GM21526 (cell line): Measurements from ENCODE around the gene SMIM44.
"Not testable (repeated sequence)": the region's sequence is repeated elsewhere in the genome, so short reads cannot be mapped to it uniquely, and the experiment has no call there.

Experiments
- ATAC-seq: cut with Tn5 transposase; IDR thresholded peaks from one replicate; pipeline ENCODE4 v1.9.1; 2021; ENCODE audit warnings: moderate library complexity; ENCODE audit not compliant: unreplicated experiment, low FRiP score

The SMIM44 gene

DNA sequence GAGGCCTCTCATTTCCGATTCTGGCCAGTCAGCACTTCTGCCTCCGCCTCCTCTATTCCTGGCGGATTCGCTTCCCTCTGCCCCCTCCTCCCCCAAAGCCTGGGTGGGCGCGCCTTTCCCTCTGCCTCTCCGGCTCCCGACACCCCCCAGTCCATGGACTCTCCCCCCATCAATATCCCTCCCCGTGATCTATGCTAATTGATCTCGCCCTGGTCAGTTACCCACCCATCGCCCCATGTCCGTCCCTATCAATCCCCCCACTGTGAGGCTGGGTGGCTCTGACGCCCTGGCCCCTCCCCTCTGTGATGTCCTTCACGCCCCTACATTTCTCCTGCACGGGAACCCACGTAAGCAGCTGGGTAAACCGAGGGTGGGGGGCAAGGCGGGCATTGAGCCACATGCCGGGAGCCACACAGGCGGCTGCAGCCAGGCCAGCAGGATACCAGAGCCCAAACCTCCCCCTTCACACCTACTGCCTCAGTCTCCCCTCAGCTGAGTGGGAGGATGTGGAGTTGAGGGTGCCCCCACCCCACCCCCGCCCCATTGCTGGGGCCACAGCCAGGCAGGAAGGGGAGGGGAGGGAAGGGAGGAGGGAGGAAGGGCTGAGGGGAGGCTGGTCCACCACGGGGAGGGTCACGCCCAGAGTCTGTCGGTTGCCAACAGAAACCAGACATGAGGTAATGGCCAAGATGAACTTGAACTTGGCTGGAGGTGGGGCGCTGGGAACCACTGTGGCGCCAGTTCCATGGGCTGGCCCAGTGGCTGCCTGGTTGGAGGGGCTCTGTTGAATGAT lies 24.0 kb downstream of the SMIM44 start:
- no peak for ATAC-seq

DNA sequence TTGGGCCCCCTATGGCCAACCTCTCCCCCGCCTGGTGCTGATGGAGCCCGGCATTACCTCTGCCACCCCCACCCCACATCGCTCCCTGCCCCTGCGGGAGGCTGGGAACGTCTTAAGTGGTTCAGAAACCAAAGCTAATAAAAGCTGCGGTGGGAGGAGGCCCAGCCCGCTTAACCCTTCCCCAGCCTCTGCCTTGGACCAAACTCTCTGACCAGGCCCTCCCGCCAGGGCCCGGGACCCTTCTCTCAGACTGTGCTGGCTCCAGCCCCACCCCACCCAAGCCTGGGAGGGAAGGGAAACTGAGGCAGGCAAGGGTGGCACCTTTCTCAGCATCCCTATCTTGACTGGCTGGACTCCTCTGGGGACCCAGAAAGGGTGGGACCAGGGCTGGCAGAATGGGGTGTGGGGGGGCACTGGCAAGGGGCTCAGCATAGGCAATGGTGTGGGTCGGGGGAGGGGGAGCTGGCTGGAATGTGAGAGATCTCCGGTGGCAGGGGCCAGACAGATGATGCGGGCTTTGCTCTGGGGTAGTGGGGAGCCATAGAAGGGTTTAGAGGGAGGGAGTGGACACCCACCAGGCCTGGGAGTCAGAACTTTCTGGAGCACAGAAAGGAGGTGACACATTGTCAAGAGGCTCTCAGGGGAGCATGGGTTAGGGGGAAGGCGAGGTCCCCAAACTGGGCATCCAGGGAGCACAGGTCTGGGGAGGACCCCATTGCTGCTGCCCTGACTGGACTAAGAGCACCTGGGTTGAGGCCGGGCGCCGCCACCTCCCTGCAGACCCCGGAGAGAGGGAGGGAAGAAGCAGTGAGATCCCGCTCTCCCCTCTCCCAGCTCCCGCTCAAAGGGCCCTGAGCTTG lies 24.8 kb downstream of the SMIM44 start:
- ATAC-seq, result no peak

DNA sequence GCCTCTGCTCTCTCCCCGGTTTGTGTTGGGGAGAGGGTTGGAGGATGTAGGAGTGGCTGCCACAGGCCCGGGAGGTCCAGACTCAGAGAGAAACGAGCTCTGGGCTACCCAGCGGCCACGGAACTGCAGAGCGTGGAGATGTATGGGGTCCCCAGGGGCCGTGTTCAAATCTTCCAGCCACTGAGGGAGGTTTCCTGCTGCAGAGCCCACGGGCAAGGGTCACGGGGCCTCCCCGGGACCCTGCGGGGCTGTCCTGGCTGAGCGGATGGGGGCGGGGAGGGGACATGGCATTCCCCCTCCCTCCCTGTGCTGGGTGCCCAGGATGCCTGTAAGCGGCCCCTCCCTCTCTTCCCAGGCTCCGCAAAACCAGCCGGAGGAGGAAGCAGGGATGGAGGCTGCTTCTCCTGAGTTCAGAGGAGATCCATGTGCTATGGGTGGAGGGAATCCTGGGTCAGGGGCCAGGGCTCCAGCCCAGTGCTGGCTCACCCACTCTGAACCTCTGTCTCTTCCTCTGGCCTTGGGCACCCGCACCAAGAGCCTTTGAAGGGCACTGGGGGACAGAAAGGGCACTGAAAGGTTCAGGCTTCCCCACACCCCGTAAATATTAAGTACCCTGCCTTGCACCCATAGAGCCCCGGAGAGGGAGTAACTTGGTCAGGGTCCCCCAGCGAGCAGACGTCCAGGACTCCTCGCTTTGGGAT lies 25.6 kb downstream of the SMIM44 start:
- ATAC-seq, result no peak

DNA sequence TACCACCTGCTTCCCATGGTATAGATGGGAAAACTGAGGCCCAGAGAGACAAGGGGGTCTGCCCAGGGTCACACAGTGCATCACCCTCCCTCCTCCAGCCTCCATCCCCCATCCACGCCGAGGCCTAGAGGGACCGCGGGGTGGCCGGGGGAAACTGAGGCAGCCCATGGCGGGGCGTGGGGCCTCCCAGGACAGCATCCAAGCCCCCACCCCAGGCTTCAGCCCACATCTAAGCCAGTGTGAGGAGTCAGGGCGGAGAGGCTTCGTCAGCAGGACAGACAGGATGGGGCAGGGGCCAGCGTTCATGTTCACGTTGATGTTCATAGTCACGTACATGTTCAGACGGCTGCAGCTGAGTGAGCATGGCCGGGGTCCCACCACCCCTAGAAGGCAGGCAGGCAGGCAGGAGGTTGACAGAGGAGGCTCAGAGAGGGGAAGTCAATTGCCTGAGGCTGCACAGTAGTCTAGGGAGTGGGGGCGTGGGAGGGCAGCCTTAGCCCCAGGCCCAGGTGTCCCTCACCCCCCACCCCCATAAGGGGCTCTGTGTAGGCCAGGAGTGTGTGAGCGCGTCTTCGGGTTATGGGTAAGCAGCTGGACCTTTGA lies 26.2 kb downstream of the SMIM44 start:
- ATAC-seq, result no peak

DNA sequence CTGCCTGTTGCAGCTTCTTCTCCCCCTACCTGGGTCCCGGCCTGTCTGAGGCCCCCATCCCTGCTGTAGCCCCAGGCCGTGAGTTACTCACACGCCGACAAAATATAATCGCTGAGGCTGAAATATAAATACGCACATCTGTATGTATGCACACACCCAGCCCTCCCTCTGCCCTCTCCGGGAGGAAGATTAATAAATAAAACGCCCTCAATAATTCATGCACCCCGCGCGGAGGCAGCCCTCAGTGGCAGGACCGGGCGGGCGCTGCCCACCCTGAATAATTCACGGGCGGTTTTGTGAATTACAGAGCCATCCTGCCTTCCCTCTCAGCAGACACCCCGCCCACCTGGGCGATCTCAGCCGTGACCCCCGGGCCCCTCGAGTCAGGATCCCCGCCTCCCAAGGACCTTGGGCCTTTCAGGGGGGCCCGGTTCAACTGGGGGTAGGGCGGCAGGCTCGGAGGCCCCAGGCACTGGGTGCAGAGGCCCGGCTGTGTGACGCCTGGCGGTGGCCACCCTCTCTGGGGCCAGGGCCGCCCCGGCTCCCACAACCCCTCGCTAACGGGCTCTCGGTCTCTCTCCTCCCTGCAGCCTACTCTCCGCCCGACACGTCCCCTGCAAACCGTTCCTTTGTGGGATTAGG lies 27.2 kb downstream of the SMIM44 start:
- no peak for ATAC-seq

DNA sequence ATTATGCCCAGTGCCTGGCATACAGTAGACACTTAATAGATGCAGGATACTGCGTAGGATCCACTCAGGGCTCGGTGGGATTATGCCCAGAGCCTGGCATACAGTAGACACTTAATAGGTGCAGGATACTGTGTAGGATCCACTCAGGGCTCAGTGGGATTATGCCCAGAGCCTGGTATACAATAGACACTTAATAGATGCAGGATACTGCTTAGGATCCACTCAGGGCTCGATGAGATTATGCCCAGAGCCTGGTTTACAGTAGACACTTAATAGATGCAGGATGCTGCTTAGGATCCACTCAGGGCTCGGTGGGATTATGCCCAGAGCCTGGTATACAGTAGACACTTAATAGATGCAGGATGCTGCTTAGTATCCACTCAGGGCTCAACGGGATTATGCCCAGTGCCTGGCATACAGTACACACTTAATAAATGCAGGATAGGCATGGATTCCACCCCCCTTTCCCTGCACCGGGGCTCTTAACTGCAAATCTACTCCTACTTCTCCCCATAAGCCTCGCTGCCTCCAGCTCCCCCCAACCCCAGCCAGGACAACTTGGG lies 27.8 kb downstream of the SMIM44 start:
- ATAC-seq, result no peak

DNA sequence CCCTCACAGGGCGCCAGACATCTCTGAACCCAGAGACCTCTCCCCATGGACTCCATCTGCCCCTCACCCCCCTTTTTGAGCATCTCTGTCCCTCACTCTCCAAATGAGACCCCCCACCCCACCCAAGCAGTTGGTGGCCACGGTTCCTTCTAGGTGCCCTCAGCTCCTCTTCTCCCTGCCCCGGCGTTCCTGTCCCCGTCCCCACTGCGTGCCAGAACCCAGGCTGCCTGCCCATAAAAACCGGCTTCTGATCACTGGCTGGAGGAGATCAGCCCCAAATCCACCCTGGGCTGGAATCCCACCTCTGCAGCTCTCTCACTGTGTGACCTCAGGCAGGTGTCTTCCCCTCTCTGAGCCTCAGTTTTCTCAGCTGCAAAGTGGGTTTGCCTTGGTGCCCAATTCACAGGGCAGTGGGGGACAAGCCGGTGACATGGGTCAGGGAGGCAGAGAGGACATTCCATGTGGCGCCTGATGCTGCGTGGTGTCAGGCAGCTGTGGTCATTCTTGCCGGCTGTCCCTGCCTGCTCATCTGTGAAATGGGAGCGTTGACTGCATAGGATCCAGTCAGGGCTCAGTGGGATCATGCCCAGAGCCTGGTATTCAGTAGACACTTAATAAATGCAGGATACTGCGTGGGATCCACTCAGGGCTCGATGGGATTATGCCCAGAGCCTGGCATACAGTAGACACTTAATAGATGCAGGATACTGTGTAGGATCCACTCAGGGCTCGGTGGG lies 28.4 kb downstream of the SMIM44 start:
- ATAC-seq, result no peak

DNA sequence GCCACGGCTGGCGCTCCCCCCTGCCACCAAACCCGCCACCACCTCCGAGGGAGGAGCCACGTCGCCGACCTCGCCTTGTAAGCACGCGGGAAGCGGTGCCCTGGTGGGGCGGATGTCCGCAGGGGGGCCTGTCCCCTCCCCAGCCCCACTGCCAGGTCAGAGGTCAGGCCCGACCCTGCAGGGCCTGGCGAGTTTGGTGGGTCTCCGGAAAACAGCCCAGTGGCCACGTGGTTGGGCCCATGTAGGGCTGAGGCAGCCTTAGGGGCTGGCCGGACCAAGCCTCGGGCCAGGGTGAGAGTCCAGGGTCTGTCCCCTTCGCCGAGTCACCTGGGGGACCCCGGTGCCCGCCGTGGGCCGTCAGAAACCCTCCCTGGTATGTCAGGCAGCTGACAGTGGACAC lies 29.4 kb downstream of the SMIM44 start:
- no peak for ATAC-seq

DNA sequence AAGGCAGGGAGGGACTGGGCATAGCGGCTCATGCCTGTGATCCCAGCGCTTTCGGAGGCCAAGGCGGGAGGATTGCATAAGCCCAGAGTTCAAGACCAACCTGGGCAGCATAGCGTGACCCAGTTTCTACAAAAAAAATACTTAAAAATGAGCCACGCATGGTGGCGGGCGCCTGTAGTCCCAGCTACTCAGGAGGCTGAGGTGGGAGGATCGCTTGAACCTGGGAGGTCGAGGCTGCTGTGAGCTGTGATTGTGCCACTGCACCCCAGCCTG lies 30.4 kb downstream of the SMIM44 start:
- not testable (repeated sequence) for ATAC-seq

DNA sequence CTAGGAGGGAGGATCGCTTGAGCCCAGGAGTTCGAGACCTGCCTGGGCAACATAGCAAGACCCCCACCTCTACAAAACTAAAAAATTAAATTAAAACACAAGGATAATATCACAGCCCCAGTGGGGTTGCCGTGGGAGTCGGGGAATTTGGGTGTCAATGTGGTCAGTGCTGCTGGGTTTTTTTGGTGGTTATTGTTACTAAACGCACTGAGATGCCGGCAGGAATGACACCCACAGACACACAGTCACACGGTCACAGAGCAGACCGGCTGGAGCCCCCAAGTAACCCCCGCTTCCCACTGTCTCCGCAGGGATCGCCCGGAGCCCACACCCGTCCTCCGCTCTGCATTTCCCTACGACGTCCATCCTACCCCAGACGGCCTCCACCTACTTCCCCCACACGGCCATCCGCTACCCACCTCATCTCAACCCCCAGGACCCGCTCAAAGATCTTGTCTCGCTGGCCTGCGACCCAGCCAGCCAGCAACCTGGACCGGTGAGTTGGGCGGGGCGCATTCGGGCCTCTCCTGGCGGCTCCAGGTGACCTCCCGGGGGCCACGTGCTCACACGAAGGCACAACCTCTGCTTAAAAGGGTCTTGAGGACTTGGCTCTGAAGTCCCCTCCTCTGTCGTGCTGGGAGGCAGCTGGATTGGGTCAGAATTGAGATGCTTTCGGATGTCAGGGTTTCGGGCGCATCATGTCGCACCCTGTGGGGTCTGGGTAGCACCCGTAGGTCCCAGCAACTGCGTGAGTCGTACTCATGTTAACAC lies 30.9 kb downstream of the SMIM44 start:
- no peak for ATAC-seq

DNA sequence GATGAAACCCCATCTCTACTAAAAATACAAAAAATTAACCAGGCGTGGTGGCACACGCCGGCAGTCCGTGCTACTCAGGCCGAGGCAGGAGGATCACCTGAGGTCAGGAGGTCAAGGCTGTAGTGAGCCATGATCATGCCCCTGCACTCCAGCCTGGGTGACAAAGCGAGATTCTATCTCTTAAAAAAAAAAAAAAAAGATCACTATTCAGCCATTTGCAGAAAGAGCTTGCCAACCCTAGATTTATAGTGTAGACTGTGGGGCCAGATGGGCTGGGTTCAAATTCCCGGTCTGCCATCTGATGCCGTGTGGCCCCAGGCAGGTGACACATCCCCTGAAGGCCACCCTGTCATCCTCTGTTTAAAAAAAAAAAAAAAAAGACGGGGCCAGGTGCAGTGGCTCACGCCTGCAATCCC lies 31.8 kb downstream of the SMIM44 start:
- no peak for ATAC-seq

DNA sequence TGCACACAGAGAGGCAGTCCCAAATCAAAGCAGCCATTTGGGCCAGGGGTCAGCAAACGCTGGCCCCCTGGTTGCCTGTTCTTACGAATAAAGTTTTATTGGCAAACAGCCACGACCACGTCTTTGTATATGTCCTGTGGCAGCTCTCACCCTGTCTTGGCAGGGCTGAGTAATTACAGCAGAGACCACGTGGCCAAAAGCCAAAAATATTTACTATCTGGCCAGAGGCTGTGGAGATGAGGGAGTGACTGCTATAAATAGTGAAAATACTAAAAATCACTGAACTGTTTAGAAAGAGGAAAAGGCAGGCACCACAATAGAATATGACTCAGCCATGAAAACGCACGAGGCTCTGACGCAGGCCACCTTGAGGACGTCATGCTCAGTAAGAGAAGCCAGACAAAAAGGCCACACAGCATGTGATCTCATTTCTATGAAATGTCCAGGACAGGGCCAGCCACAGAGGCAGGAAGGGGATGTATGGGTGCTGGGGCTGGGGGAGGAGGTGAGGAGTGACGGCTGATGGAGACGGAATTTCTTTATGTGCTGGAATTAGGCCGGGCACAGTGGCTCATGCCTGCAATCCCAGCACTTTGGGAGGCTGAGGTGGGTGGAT lies 32.3 kb downstream of the SMIM44 start:
- ATAC-seq, result no peak

DNA sequence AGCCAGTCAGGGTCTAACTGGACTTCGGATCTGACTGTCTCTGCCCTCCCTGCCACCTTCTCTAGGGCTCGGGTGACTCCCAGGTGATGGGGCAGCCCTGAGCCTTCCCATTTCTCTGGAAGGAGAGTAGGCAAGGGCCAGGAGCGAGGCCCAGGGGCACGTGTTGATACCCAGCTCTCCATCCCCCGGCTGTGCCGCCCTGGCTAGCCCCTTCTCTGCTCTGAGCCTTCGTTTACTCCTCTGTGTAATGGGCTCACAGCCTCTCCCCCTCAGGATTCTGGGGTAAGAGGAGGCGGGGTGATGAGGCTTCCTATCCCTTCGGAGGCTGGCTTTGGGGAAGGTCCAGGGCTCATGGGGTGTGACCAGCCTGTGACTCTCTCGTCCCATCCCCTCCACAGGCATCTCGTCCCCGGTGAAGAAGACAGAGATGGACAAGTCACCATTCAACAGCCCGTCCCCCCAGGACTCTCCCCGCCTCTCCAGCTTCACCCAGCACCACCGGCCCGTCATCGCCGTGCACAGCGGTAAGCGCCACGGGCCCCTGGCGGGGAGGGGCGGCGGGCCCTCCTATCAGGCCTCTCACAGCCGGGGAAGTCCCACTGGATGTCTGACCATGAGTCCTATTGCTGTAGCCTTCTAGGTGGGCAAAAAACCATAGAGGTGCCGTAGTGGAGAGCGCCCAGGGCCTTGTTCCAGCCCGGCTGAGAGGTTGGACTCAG lies 34.5 kb downstream of the SMIM44 start:
- no peak for ATAC-seq

DNA sequence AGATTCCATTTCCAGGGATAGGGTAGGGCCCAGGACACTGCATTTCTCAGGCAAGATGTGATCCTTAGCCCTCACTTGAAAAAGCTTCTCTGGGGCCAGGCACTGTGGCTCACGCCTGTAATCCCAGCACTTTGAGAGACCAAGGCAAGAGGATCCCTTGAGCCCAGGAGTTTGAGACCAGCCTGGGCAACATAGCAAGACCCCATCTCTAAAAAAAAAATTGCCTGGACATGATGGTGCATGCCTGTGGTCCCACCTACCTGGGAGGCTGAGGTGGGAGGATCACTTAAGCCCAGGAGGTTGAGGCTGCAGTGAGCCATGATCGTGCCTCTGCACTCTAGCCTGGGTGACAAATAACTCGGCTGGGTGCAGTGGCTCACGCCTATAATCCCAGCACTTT lies 36.6 kb downstream of the SMIM44 start:
- ATAC-seq, result not testable (repeated sequence)

DNA sequence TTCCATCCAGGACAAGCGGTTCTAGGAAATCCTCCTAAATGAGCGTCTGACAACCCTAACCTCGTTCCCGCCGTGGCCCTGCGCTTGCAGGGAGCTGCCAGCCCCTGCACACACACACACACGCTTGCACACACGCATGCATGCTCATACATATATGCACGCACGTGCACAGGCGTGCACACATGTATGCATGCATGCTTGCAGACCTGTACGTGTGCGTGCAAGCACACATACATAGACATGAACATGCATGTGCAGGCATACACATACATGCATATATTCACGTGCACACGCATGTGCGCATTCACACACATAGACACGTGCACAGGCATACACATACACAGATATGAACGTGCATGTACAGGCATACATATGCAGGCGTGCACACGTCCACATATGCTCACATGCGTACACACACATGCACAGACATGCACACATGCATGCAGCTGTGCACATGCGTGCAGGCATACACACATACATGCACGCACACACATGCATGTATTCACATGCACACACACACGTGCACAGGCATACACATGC lies 38.5 kb downstream of the SMIM44 start:
- no peak for ATAC-seq

DNA sequence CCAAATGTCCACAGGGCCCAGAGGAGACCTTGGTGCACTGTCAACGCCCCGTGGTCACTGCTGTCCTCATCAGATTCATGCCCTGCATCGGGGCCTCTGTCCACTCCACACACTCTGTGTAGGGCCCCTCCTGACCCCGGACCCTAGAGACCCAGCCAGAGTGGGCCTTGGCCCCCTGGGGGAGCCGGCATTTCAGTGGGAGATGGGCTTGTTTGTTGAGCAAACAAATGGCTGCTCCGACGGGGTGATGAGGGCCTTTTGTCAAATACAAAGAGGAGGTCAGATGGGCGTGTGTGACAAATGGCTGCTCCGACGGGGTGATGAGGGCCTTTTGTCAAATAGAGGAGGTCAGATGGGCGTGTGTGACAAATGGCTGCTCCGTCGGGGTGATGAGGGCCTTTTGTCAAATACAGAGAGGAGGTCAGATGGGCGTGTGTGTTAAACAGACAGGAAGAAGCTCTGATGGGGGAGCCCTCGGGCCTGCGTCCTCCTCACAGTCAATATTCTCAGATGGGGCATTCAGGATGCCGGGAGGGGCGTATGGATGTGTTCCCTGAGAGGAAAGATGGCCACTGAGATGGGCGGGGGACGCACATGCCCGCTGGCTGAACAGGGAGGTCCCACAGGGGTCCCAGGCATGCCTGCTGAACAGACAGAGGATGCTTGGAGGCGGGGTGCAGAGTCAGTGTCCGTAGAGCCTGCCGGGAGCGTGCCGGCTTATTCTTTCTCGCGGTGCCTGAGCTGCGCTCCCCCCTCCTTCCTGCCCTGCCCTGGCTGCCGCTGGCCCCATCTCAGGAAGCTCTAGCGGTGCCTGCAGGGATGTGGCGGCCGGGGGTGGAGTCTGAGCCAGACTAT lies 39.2 kb downstream of the SMIM44 start:
- no peak for ATAC-seq
